Nephron progenitor cell (in vitro differentiated cells): ENCODE data around the gene GABPA.
A peak's percentile ranks its signal among the peaks of the same experiment; 100 is the strongest.
"Not testable (repeated sequence)": the region's sequence is repeated elsewhere in the genome, so short reads cannot be mapped to it uniquely, and the experiment has no call there.

Source experiments
- DNase-seq: peaks from one replicate; pipeline ENCODE4 v3.0.0; 2021
- H3K27ac Mint-ChIP-seq: 2 replicates; pipeline ENCODE4 v1.8.0; 2021; ENCODE audit warnings: mild to moderate bottlenecking, moderate library complexity, mixed read lengths
- H3K27me3 Mint-ChIP-seq: 2 replicates; pipeline ENCODE4 v1.8.0; 2021; ENCODE audit warnings: mild to moderate bottlenecking, low read depth, mixed read lengths; ENCODE audit not compliant: poor library complexity
- H3K36me3 Mint-ChIP-seq: 2 replicates; pipeline ENCODE4 v1.8.0; 2021; ENCODE audit warnings: low read depth, mixed read lengths
- H3K4me1 Mint-ChIP-seq: 2 replicates; pipeline ENCODE4 v1.8.0; 2021; ENCODE audit warnings: mixed read lengths
- H3K4me3 Mint-ChIP-seq: 2 replicates; pipeline ENCODE4 v1.8.0; 2021; ENCODE audit warnings: mild to moderate bottlenecking, moderate library complexity, mixed read lengths
- H3K9me3 Mint-ChIP-seq: 2 replicates; pipeline ENCODE4 v1.8.0; 2021; ENCODE audit warnings: mild to moderate bottlenecking, moderate library complexity, mixed read lengths
- TF ChIP-seq, protein P1 (sequence below): fragments of 200-600 bp; sonication (generic); IDR thresholded peaks from 2 replicates; pipeline ENCODE4 v1.5.0; 2021; ENCODE audit warnings: antibody characterized with exemption

GABPA gene

DNA sequence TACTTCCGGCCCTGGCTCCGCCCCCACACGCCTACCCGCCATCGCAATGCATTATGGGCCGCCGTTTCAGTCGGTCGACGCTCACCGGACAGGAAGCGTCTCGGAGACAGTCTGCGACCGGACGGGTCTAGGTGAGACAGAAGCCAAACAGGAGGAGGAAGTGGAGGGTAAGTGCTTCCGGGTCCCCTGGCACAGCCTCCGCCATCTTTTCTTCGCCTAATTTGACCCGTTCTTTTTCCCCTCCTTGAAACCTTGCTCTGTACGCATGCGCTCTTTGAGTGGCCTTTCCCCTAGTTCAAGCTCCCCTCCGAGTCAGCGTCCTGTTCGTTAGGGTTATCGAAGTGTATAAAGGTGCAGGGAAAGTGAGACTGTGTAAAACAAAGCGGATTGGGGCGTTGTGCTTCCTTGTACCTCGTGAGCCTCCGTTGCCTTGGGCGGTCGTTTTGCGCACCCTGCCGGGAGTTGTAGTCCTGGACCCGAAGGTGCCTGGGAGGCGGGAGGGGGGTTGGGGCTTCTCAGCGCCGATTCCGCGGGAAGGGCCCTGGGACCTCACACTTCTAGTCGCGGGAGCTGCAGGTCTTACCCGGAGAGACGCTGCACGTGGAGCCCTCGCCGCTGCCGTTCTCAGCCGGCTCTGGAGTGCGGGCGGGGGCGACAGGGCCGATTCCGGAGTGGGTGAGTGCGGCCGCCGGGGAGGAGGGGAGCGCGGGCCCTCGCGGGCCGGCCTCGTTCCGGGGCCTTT is at the start of gene GABPA, which contains the start of gene ATP5PF:
Gene GABPA, plus strand, starts transcription at position 69 of the 742 bp plus-strand sequence. CDS start 6,627 bp downstream, outside the sequence.
Gene ATP5PF, minus strand, starts transcription at position 1 of the 742 bp plus-strand sequence. CDS start 5,110 bp downstream, outside the sequence.
- TF ChIP-seq, protein P1, sequence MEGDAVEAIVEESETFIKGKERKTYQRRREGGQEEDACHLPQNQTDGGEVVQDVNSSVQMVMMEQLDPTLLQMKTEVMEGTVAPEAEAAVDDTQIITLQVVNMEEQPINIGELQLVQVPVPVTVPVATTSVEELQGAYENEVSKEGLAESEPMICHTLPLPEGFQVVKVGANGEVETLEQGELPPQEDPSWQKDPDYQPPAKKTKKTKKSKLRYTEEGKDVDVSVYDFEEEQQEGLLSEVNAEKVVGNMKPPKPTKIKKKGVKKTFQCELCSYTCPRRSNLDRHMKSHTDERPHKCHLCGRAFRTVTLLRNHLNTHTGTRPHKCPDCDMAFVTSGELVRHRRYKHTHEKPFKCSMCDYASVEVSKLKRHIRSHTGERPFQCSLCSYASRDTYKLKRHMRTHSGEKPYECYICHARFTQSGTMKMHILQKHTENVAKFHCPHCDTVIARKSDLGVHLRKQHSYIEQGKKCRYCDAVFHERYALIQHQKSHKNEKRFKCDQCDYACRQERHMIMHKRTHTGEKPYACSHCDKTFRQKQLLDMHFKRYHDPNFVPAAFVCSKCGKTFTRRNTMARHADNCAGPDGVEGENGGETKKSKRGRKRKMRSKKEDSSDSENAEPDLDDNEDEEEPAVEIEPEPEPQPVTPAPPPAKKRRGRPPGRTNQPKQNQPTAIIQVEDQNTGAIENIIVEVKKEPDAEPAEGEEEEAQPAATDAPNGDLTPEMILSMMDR = no peak
- peaks cover 14% of the 10 kb centered on the region for H3K36me3 Mint-ChIP-seq
- peaks cover 6% of the 10 kb centered on the region for H3K27me3 Mint-ChIP-seq
- H3K4me3 Mint-ChIP-seq = peak within 1 kb of the TSS; percentile 99
- H3K9me3 Mint-ChIP-seq = no peaks in the 10 kb centered on the region
- DNase-seq = peak; percentile 97
- H3K27ac Mint-ChIP-seq = peak within 1 kb of the TSS; percentile 100
- peaks cover 36% of the 10 kb centered on the region for H3K4me1 Mint-ChIP-seq

DNA sequence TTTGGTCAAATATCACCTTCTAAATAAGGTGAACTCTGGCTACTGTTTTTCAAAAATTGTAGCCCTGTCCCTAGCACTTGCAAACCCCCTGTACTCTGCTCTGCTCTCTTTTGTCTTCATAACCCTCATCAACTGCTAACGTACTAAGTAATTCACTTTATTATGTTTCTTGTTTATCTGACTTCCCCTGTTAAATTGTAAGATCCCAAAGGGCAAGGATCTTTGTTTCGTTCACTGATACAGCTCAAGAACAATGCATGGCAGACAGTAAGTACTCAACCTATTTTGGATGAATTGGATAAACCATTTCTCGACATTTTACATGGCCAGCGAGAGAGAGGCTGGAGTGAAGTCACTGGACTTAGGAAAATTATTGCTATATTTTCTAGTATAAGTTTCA is 47.0 kb upstream of the GABPA start:
- TF ChIP-seq, protein P1 = no peak
- Mint-ChIP-seq H3K27me3 (peaks cover 3% of the 10 kb centered on the region), H3K36me3 (no peaks in the 10 kb centered on the region), H3K4me3 (no peak overlapping the region), H3K27ac (no peak overlapping the region), H3K4me1 (no peaks in the 10 kb centered on the region), H3K9me3 (no peaks in the 10 kb centered on the region)
- no peak for DNase-seq

DNA sequence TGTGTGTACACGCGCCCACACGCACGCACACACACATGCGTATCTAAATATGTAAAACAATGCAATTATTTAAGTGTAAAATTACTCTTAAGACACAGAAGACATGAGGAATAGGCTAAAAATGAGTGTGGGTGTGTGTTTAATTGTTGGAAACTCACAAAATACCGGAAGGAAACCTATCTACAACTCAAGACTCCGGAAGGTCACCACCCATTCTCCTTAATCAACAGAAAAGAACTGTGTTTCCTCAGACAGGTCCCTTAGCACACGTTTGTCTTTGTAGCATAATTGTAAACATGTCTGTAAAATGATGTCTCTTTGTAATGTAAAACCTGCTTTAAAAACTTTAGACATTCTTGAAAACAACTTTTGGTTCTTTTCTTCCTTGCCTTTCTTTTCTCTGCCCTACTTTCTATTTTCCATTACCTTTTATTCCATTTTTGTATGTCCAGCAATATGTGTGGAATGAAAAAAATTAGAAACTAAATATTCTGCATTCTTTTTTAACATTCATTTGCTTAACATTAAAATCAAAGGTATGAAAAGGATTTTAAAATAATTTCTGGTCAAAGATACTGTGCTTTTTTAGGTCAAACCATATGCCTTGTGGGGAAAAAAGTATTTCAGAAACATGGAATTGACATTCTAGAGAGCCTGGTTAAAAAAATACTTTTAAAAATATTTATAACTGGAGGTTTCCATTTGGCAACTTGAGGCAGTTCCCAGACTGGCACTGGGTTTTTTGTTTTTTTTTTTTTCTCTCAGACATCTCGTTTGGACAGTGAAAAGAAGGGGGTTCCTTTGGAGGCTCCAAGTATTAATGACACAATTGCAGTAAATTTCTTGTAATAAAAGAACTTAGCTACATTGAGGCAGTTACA is 46.3 kb upstream of the GABPA start:
- TF ChIP-seq, protein P1 = no peak
- H3K27ac Mint-ChIP-seq = no peak overlapping the region
- no peaks in the 10 kb centered on the region for H3K4me1 Mint-ChIP-seq
- no peak for DNase-seq
- no peaks in the 10 kb centered on the region for H3K9me3 Mint-ChIP-seq
- no peak overlapping the region for H3K4me3 Mint-ChIP-seq
- H3K36me3 Mint-ChIP-seq = peaks cover under 1% of the 10 kb centered on the region
- H3K27me3 Mint-ChIP-seq = peaks cover 3% of the 10 kb centered on the region

DNA sequence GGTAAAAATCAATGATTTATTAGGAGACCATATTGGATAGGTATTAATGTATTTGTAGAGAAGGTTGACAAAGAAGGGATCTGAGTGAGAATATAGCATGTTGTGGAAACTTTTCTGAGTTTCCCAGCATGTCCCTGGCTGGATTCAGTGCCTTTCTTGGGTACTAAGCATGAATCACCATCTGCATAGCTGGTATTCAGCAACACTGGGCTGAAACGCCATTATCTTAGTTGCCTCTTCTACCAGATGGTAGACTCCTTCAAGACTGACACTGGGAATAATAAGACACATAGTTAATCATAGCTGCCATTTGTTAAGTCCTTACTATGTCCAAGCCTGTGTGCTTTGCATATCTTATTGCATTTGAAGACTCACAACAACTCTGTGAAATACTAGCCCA is 45.5 kb upstream of the GABPA start:
- Mint-ChIP-seq H3K36me3 (peaks cover 7% of the 10 kb centered on the region), H3K4me1 (no peaks in the 10 kb centered on the region), H3K4me3 (no peak overlapping the region), H3K27me3 (peaks cover 3% of the 10 kb centered on the region), H3K27ac (no peak overlapping the region), H3K9me3 (no peaks in the 10 kb centered on the region)
- DNase-seq = no peak
- TF ChIP-seq, protein P1 = no peak

DNA sequence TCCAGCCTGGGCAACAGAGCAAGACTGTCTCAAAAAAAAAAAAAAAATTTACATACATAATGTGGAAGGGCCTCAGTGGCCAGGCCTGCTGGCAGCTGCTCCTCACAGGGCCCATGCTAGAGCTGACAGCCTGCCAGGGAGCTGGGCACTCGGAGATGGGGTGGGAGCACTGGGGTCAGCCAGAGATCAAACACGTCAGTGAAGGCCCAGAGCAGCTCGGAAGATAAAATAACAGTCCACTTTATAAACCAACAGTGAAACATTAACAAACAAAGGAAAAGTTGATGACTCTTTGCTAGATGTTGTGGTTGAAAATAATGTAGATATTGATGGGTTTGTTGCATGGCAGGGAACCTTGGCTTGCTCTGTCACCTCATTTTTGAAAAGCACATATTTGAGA is 42.8 kb upstream of the GABPA start:
- no peaks in the 10 kb centered on the region for H3K4me1 Mint-ChIP-seq
- no peak overlapping the region for H3K4me3 Mint-ChIP-seq
- peaks cover 5% of the 10 kb centered on the region for H3K27me3 Mint-ChIP-seq
- H3K27ac Mint-ChIP-seq = no peak overlapping the region
- peaks cover 9% of the 10 kb centered on the region for H3K9me3 Mint-ChIP-seq
- DNase-seq = no peak
- TF ChIP-seq, protein P1 = no peak
- H3K36me3 Mint-ChIP-seq = peaks cover 18% of the 10 kb centered on the region

DNA sequence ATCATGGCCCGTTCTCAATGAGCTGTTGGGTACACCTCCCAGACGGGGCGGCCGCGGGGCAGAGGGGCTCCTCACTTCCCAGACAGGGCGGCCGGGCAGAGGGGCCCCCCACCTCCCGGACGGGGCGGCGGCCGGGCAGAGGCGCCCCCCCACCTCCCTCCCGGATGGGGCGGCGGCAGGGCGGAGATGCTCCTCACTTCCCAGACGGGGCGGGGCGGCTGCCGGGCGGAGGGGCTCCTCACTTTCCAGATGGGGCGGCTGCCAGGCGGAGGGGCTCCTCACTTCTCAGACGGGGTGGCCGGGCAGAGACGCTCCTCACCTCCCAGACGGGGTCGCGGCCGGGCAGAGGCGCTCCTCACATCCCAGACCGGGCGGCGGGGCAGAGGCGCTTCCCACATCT is 39.3 kb upstream of the GABPA start:
- not testable (repeated sequence) for H3K27me3 Mint-ChIP-seq, H3K4me1 Mint-ChIP-seq, DNase-seq, H3K27ac Mint-ChIP-seq, H3K4me3 Mint-ChIP-seq
- Mint-ChIP-seq H3K9me3 (peaks cover 11% of the 10 kb centered on the region), H3K36me3 (peaks cover 33% of the 10 kb centered on the region)
